HepG2 (cell line): Measurements from ENCODE around the gene TTBK1. TPM values are rescaled to one million over a fixed set of nuclear protein-coding genes. Genes with fewer than 3 reads are reported as not detected.

Experiments used
- ATM ChIP-seq: fragments of 450-650 bp; IDR thresholded peaks from 2 replicates; pipeline ENCODE4 v1.7.1; 2017; ENCODE audit warnings: mild to moderate bottlenecking, borderline replicate concordance
- CHD4 ChIP-seq: fragments of 200-600 bp; sonication (generic); IDR thresholded peaks from 2 replicates; pipeline ENCODE4 v1.7.0; 2017; ENCODE audit warnings: mild to moderate bottlenecking, low read length, borderline replicate concordance
- ETV5 ChIP-seq: IDR thresholded peaks from 2 replicates; pipeline ENCODE4 v1.6.1; 2018; ENCODE audit warnings: missing biosample characterization, missing genetic modification reagents, inconsistent platforms, borderline replicate concordance
- GTF3A ChIP-seq: sonication (generic); formaldehyde crosslinking; conservative IDR thresholded peaks from 2 replicates; pipeline ENCODE4 v1.4.0; 2020; ENCODE audit warnings: mild to moderate bottlenecking, missing genetic modification reagents
- ISL2 ChIP-seq: sonication (generic); formaldehyde crosslinking; IDR thresholded peaks from 2 replicates; pipeline ENCODE4 v1.5.0; 2020; ENCODE audit warnings: missing genetic modification reagents
- KDM1A ChIP-seq: IDR thresholded peaks from 2 replicates; pipeline ENCODE4 v1.6.1; 2016; ENCODE audit warnings: missing compliant biosample characterization
- KDM4B ChIP-seq: sonication (generic); formaldehyde crosslinking; IDR thresholded peaks from 2 replicates; pipeline ENCODE4 v1.4.0; 2020; ENCODE audit warnings: missing genetic modification reagents
- MAFK ChIP-seq, 2 experiments: IDR thresholded peaks in 1 of 2; conservative IDR thresholded peaks in 1 of 2; 2 replicates each; pipeline ENCODE4 v1.6.1; 2011; ENCODE audit warnings: improper control_type of control experiment in 2 of 2, low read length in 2 of 2
- MLLT10 ChIP-seq: sonication (generic); formaldehyde crosslinking; IDR thresholded peaks from 2 replicates; pipeline ENCODE4 v1.4.0; 2020; ENCODE audit warnings: missing genetic modification reagents
- NFE2 ChIP-seq: sonication (generic); formaldehyde crosslinking; IDR thresholded peaks from 2 replicates; pipeline ENCODE4 v1.4.0; 2020; ENCODE audit warnings: missing genetic modification reagents
- NFKB2 ChIP-seq: sonication (generic); formaldehyde crosslinking; IDR thresholded peaks from 2 replicates; pipeline ENCODE4 v1.4.0; 2020; ENCODE audit warnings: missing genetic modification reagents, borderline replicate concordance
- PHF8 ChIP-seq: sonication (generic); formaldehyde crosslinking; IDR thresholded peaks from 2 replicates; pipeline ENCODE4 v1.5.0; 2020; ENCODE audit warnings: missing genetic modification reagents
- POLR2AphosphoS2 ChIP-seq: IDR thresholded peaks from 2 replicates; pipeline ENCODE4 v1.6.1; 2011; ENCODE audit warnings: low read depth, low read length, improper control_type of control experiment
- RFXANK ChIP-seq: IDR thresholded peaks from 2 replicates; pipeline ENCODE4 v1.6.1; 2016
- THYN1 ChIP-seq: sonication (generic); formaldehyde crosslinking; IDR thresholded peaks from 2 replicates; pipeline ENCODE4 v1.8.1; 2023; ENCODE audit warnings: low read depth, mild to moderate bottlenecking, moderate library complexity, missing genetic modification reagents, borderline replicate concordance
- TOPORS ChIP-seq: sonication (generic); formaldehyde crosslinking; IDR thresholded peaks from 2 replicates; pipeline ENCODE4 v1.8.0; 2023; ENCODE audit warnings: mild to moderate bottlenecking, missing genetic modification reagents
- ZBTB20 ChIP-seq: sonication (generic); formaldehyde crosslinking; IDR thresholded peaks from 2 replicates; pipeline ENCODE4 v1.8.1; 2023; ENCODE audit warnings: missing genetic modification reagents, low read depth, mild to moderate bottlenecking, borderline replicate concordance
- ZNF24 ChIP-seq: fragments of 450-650 bp; IDR thresholded peaks from 2 replicates; pipeline ENCODE4 v1.6.1; 2017; ENCODE audit warnings: antibody characterized with exemption, mild to moderate bottlenecking
- ZNF274 ChIP-seq: sonication (generic); formaldehyde crosslinking; IDR thresholded peaks from 2 replicates; pipeline ENCODE4 v1.5.1; 2020; ENCODE audit warnings: mild to moderate bottlenecking, missing genetic modification reagents
- ZNF326 ChIP-seq: sonication (generic); formaldehyde crosslinking; IDR thresholded peaks from 2 replicates; pipeline ENCODE4 v1.4.0; 2020; ENCODE audit warnings: missing genetic modification reagents, borderline replicate concordance
- ZNF562 ChIP-seq: sonication (generic); formaldehyde crosslinking; IDR thresholded peaks from 2 replicates; pipeline ENCODE4 v1.8.0; 2022; ENCODE audit warnings: missing genetic modification reagents, borderline replicate concordance
- ZNF580 ChIP-seq: IDR thresholded peaks from 2 replicates; pipeline ENCODE4 v1.6.1; 2016; ENCODE audit warnings: low read depth, borderline replicate concordance
- ZNF724P ChIP-seq: sonication (generic); formaldehyde crosslinking; IDR thresholded peaks from 2 replicates; pipeline ENCODE4 v1.8.0; 2022; ENCODE audit warnings: missing genetic modification reagents, borderline replicate concordance
- ZSCAN20 ChIP-seq: sonication (generic); formaldehyde crosslinking; IDR thresholded peaks from 2 replicates; pipeline ENCODE4 v1.4.0; 2020; ENCODE audit warnings: missing genetic modification reagents, mild to moderate bottlenecking, borderline replicate concordance
- polyA plus RNA-seq, 8 experiments: library from polyadenylated mRNA; depleted of rRNA in 3 of 8; stranded (reverse) in 7 of 8; unstranded in 1 of 8; fragments of >200 nt; fragmentation: Illumina TruSeq in 4 of 8; extraction: Trizol in 4 of 8; gene quantifications; 2 replicates each; pipeline versions ENCODE4 v1.2.1 to v1.2.3, GENCODE V29; 2011 to 2016; ENCODE audit warnings: low read depth in 4 of 8, missing spikeins in 1 of 8, mixed read lengths in 1 of 8; ENCODE audit not compliant: insufficient read depth in 1 of 8
- total RNA-seq, 5 experiments: library from RNA; depleted of rRNA; stranded (reverse); fragments of >200 nt; fragmentation: Illumina TruSeq; extraction: Trizol; gene quantifications; 2 replicates each; pipeline ENCODE4 v1.2.3, GENCODE V29; 2016; ENCODE audit warnings: low read depth in 1 of 5
- TF ChIP-seq, protein P1 (sequence below): sonication (generic); formaldehyde crosslinking; IDR thresholded peaks from 2 replicates; pipeline ENCODE4 v1.4.0; 2020; ENCODE audit warnings: missing genetic modification reagents, mild to moderate bottlenecking, borderline replicate concordance
- TF ChIP-seq, protein P2 (sequence below): IDR thresholded peaks from 2 replicates; pipeline ENCODE4 v1.4.0; 2020; ENCODE audit warnings: mild to moderate bottlenecking, missing genetic modification reagents

TTBK1 gene
- total and polyA plus RNA-seq, 2 of the 13 experiments (the other 11 are each of a cell fraction or from before 2014, with no cell fraction given): 0.24 to 0.33 TPM

DNA sequence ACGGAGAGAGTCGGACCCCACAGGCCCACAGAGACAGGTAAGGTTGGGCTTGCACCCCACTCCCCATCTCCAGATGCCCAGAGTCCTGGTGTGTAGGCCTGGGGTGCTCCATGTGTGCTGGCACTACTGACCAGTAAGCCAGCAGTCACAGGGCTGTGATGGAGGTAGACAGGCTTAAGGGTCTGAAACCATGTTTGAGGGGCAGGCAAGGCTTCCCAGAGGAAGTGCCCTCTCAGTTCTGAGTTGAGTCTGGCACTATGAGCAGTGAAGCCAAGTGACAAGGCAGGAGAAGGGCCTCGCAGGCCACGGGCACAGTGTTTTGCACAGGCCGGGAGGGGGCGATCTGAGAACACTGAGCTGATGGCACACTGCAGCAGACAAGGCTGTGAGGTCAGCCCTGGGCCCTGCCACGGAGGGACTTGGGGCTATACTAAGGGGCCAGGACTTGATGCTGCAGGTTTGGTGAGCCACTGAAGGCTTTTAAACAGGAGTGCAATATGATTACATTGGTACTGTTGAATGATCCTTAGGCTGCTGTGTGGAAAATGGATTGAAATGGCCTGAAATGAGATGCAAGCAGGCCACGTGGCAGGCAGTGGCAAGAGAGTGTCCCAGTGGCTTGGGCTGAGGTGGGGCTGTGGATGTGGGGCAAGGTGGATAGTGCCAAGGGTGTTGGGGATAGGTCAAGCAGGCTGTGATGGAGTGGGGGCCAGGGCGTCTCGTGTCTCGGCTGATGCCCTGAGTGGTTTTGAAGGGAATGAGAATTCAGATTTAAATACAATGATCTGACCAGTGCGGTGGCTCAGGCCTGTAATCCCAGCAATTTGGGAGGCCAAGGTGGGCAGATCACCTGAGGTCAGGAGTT lies 20.3 kb downstream of the TTBK1 start (continued):
- TF ChIP-seq KDM4B (CRISPR knock-in tag): peak; percentile 82
- no peak for TF ChIP-seq ATM
- peak; percentile 36; the same call in 1 of the 2 replicates for TF ChIP-seq ETV5 (CRISPR knock-in tag)
- TF ChIP-seq, protein P1, sequence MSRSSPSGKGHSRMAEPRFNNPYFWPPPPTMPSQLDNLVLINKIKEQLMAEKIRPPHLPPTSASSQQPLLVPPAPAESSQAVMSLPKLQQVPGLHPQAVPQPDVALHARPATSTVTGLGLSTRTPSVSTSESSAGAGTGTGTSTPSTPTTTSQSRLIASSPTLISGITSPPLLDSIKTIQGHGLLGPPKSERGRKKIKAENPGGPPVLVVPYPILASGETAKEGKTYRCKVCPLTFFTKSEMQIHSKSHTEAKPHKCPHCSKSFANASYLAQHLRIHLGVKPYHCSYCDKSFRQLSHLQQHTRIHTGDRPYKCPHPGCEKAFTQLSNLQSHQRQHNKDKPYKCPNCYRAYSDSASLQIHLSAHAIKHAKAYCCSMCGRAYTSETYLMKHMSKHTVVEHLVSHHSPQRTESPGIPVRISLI (CRISPR knock-in tag): no peak
- TF ChIP-seq NFE2 (CRISPR knock-in tag): no peak; the same call in 1 of the 2 replicates
- peak; percentile 73; the same call in 1 of the 2 replicates for TF ChIP-seq TOPORS (CRISPR knock-in tag)
- TF ChIP-seq GTF3A (CRISPR knock-in tag): 0 out of 2 replicates have a peak, but pooled peaks have one; percentile 59
- TF ChIP-seq ZNF326 (CRISPR knock-in tag): no peak
- no peak for TF ChIP-seq MAFK (conservative IDR thresholded peaks at IDR 0.05 in 1 of 2, IDR thresholded peaks at IDR 0.05 in 1 of 2; ENCODE audit: low read length in 2 of 2)
- peak; percentile 87; the same call in 1 of the 2 replicates for TF ChIP-seq ZNF580
- no peak for TF ChIP-seq POLR2AphosphoS2
- TF ChIP-seq ZBTB20 (CRISPR knock-in tag): 0 out of 2 replicates have a peak, but pooled peaks have one; percentile 33
- no peak for TF ChIP-seq ISL2 (CRISPR knock-in tag)
- TF ChIP-seq ZSCAN20 (CRISPR knock-in tag): no peak
- no peak for TF ChIP-seq ZNF562 (CRISPR knock-in tag)
- peak; percentile 16; the same call in 1 of the 2 replicates for TF ChIP-seq NFKB2 (CRISPR knock-in tag)
- TF ChIP-seq PHF8 (CRISPR knock-in tag): peak; percentile 54; the same call in 1 of the 2 replicates
- no peak for TF ChIP-seq MLLT10 (CRISPR knock-in tag)
- 0 out of 2 replicates have a peak, but pooled peaks have one; percentile 27 for TF ChIP-seq ZNF24
- peak; percentile 95 for TF ChIP-seq ZNF724P (CRISPR knock-in tag)
- TF ChIP-seq CHD4: no peak
- TF ChIP-seq KDM1A (CRISPR knock-in tag): no peak
- peak; percentile 71; the same call in 1 of the 2 replicates for TF ChIP-seq ZNF274 (CRISPR knock-in tag)
- no peak; the same call in 1 of the 2 replicates for TF ChIP-seq RFXANK
- peak; percentile 61; the same call in 1 of the 2 replicates for TF ChIP-seq THYN1
- TF ChIP-seq, protein P2, sequence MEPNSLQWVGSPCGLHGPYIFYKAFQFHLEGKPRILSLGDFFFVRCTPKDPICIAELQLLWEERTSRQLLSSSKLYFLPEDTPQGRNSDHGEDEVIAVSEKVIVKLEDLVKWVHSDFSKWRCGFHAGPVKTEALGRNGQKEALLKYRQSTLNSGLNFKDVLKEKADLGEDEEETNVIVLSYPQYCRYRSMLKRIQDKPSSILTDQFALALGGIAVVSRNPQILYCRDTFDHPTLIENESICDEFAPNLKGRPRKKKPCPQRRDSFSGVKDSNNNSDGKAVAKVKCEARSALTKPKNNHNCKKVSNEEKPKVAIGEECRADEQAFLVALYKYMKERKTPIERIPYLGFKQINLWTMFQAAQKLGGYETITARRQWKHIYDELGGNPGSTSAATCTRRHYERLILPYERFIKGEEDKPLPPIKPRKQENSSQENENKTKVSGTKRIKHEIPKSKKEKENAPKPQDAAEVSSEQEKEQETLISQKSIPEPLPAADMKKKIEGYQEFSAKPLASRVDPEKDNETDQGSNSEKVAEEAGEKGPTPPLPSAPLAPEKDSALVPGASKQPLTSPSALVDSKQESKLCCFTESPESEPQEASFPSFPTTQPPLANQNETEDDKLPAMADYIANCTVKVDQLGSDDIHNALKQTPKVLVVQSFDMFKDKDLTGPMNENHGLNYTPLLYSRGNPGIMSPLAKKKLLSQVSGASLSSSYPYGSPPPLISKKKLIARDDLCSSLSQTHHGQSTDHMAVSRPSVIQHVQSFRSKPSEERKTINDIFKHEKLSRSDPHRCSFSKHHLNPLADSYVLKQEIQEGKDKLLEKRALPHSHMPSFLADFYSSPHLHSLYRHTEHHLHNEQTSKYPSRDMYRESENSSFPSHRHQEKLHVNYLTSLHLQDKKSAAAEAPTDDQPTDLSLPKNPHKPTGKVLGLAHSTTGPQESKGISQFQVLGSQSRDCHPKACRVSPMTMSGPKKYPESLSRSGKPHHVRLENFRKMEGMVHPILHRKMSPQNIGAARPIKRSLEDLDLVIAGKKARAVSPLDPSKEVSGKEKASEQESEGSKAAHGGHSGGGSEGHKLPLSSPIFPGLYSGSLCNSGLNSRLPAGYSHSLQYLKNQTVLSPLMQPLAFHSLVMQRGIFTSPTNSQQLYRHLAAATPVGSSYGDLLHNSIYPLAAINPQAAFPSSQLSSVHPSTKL (CRISPR knock-in tag): peak; percentile 48
